Measurements from ENCODE around the gene NHLH1.

NHLH1 gene

DNA sequence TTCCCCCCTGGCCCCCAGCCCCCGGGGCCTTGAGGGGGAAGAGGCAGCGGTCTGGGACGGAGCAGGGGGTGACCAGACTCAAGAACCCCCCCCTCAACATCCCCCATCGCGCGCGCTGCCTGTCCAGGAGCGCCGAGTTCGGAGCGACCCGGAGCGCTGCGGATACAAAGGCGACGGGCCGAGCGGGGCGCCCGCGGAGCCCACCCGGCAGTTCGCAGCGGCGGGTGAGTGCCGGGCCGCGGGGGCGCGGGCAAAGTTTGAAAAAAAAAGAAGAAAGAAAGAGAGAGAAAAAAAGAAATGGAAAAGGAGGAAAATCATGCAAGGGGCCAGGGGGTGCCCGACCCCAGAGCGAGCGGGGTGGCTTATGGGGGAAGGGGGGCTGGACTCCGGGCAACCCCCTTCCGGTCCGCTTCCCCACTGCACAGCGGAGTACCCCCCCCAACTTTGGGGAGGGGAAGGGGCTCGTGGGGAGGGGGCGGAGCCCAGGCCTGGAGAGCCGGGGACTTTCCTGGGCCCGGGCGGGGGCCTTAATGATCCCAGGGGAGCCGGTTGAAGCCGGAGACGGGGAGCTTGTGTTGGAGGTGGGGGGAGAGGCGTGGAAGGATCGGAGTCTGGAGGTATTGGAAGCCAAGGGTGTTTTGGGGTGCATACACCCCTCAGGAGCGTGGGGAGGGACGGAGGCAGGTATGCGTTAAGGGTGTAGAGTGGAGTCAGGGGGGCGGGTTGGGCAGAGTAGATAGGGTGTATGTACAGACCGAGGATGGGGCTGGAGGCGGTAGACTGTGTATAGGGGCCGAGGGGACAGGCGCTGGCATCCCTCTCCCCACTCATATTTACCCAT, 34.0 kb downstream of the NHLH1 start:
- DNase-seq (ENCODE audit: extremely low read depth, low read depth), result no peak
- TF ChIP-seq, protein P1, sequence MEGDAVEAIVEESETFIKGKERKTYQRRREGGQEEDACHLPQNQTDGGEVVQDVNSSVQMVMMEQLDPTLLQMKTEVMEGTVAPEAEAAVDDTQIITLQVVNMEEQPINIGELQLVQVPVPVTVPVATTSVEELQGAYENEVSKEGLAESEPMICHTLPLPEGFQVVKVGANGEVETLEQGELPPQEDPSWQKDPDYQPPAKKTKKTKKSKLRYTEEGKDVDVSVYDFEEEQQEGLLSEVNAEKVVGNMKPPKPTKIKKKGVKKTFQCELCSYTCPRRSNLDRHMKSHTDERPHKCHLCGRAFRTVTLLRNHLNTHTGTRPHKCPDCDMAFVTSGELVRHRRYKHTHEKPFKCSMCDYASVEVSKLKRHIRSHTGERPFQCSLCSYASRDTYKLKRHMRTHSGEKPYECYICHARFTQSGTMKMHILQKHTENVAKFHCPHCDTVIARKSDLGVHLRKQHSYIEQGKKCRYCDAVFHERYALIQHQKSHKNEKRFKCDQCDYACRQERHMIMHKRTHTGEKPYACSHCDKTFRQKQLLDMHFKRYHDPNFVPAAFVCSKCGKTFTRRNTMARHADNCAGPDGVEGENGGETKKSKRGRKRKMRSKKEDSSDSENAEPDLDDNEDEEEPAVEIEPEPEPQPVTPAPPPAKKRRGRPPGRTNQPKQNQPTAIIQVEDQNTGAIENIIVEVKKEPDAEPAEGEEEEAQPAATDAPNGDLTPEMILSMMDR (IDR thresholded peaks at IDR 0.05; ENCODE audit: low read depth, low read length), result no peak

DNA sequence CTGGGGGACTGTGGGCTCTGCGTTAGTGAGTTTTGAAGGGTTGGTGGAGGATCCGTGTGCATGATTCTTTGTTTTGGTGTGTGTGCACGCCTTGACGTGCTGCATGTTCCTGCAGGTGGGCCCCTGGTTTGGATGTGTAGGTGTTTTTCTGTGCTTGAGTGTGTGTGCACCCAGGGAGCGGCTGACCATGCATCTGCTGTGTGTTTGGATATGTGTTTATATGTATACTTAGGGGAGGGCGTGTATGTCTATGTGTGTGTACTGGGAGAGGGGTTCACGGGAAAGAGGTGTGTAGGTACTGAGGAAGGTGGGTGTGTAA, 34.6 kb downstream of the NHLH1 start:
- TF ChIP-seq, protein P1 (IDR thresholded peaks at IDR 0.05; ENCODE audit: low read depth, low read length), result no peak
- no peak for DNase-seq (ENCODE audit: extremely low read depth, low read depth)

DNA sequence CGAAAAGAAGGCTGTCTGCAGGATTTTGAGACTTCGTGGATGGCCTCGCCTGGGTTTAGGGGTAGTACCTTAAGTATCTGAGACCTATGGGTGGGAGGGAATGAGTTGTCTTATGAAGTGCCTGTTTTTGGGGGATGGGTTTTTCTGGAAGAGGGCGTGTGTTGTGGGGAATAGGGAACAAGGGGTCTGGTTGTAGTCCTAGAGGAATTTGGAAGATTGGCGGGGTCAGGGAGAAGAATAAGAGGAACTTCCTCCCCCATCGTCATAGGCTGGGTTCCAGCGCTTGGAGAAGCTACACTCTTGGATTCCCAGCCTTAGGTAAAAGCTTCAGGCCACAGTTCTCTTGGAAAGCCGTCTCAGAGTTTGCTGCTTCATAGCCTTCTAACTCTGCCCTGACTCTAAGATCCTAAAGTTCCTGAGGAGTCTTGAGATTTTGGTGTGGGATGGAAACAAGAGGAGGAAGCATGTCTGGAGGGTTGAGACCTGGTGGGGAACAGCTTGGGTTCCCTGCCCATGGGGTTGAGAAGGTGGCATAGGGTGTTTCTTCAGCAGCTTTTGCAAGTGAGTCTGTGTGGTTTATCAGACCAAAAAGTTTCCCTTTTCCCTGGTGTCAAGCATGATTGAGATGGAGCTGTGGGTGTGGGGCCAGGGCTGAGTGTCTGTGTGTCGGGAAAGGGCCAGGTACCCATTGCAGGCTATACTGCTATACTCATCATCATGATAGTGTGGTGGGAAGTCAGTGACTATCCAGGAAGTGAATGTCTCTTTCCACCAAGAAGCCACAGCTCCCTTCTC, 35.3 kb downstream of the NHLH1 start:
- no peak for DNase-seq (ENCODE audit: extremely low read depth, low read depth)
- TF ChIP-seq, protein P1 (IDR thresholded peaks at IDR 0.05; ENCODE audit: low read depth, low read length), result no peak

DNA sequence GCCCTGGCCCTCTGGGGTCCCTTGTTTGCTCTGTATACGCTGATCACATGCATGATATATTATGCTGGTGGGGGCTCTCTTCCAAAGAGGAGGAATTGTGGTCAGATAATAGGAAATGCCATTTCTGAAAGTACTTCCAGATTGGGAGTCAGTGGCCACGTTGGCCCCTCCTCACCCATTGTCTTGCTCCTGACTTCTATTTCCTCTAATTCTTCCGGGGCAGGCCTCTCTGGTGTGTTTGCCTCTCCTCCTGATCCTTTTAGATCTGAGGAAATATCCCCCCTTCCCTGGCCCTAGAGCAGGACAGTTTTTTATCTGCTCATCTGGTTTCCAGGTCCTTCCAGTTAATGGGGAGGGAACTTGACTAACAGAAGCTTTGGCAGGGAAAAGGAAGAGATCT, 36.4 kb downstream of the NHLH1 start:
- TF ChIP-seq, protein P1 (IDR thresholded peaks at IDR 0.05; ENCODE audit: low read depth, low read length), result no peak
- no peak for DNase-seq (ENCODE audit: extremely low read depth, low read depth)

DNA sequence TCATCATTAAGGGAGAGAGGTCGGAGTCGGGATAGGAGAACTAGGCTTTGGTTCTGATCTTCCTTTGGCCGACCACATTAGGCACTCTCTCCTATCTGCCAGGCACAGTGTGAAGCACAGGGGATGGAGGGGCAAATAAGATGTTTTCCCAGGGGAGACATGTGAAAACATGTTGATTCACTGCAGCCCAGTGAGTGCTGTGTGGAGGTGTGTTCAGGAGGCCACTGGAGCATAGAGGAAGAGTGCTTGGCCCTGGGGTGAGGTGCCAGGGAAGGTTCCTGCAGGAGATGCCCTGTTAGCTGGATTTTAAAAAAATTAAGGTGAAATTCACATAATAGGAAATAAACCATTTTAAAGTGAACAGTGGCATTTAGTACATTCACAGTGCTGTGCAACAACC, 37.2 kb downstream of the NHLH1 start:
- no peak for DNase-seq (ENCODE audit: extremely low read depth, low read depth)

DNA sequence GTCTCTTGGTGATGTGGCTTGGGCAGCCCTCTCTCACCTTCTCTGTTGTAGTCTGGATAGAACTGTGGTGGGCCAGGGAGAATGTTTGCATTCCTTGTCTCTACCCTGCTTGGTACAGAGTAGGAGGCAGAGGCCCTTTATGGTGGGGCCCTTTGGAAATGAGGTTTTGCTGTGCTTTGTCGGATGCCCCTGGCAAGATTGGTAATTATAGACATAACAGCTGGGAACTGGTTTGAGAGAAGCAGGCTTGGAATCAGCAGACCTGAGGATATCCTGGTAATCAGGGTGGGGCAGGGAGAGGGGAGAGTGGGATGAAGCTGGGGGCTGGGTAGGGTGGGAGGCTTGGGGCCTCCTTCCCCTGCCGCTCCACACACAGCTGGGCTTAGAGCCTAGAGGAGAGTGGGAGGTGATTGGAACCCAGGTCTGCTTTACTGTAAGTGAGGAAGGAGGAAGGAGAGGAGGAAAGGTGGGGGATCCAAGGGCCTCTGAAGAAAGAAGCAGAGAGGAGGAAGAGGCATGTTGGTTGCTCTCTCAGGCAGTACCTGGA, 38.5 kb downstream of the NHLH1 start:
- no peak for DNase-seq (ENCODE audit: extremely low read depth, low read depth)
- TF ChIP-seq, protein P1 (IDR thresholded peaks at IDR 0.05; ENCODE audit: low read depth, low read length), result no peak

More for the DNA sequence above, 37.2 kb downstream of the NHLH1 start:
- TF ChIP-seq, protein P1 (IDR thresholded peaks at IDR 0.05; ENCODE audit: low read depth, low read length), result no peak
